HepG2 (cell line): ENCODE data around the gene CLEC3A. TPM values are rescaled to one million over a fixed set of nuclear protein-coding genes. Genes with fewer than 3 reads are reported as not detected.

Experiments
- CREBL2 ChIP-seq: sonication (generic); formaldehyde crosslinking; IDR thresholded peaks from 2 replicates; pipeline ENCODE4 v1.8.1; 2023; ENCODE audit warnings: missing genetic modification reagents, mild to moderate bottlenecking, borderline replicate concordance
- HNF4G ChIP-seq, 2 experiments: sonication (generic) in 1 of 2; formaldehyde crosslinking in 1 of 2; IDR thresholded peaks; 2 replicates each; pipeline versions ENCODE4 v1.4.0 to v1.6.1; 2011 to 2020; ENCODE audit warnings: borderline replicate concordance in 2 of 2, low read depth in 2 of 2, mild to moderate bottlenecking in 2 of 2, low read length in 1 of 2, missing genetic modification reagents in 1 of 2, moderate library complexity in 1 of 2
- IRX3 ChIP-seq: sonication (generic); formaldehyde crosslinking; IDR thresholded peaks from 2 replicates; pipeline ENCODE4 v1.8.1; 2023; ENCODE audit warnings: mild to moderate bottlenecking, low read depth, missing genetic modification reagents, borderline replicate concordance
- KAT8 ChIP-seq: IDR thresholded peaks from 2 replicates; pipeline ENCODE4 v1.6.1; 2016; ENCODE audit warnings: missing genetic modification reagents, missing compliant biosample characterization
- KDM5A ChIP-seq: fragments of 200-600 bp; sonication (generic); IDR thresholded peaks from 2 replicates; pipeline ENCODE4 v1.7.0; 2018; ENCODE audit warnings: antibody characterized with exemption, mild to moderate bottlenecking, low read length, borderline replicate concordance
- LRRFIP1 ChIP-seq: sonication (generic); formaldehyde crosslinking; conservative IDR thresholded peaks from 2 replicates; pipeline ENCODE4 v1.4.0; 2020; ENCODE audit warnings: missing genetic modification reagents
- PHF21A ChIP-seq: sonication (generic); formaldehyde crosslinking; IDR thresholded peaks from 2 replicates; pipeline ENCODE4 v1.5.0; 2020; ENCODE audit warnings: mild to moderate bottlenecking, missing genetic modification reagents
- PPARG ChIP-seq: conservative IDR thresholded peaks from 2 replicates; pipeline ENCODE4 v1.6.1; 2016; ENCODE audit warnings: missing biosample characterization, missing genetic modification reagents
- RFXAP ChIP-seq: sonication (generic); formaldehyde crosslinking; IDR thresholded peaks from 2 replicates; pipeline ENCODE4 v1.4.0; 2020; ENCODE audit warnings: missing genetic modification reagents, borderline replicate concordance
- RNF2 ChIP-seq: fragments of 450-650 bp; conservative IDR thresholded peaks from 2 replicates; pipeline ENCODE4 v1.6.1; 2016; ENCODE audit warnings: low read depth
- ZBTB20 ChIP-seq: sonication (generic); formaldehyde crosslinking; IDR thresholded peaks from 2 replicates; pipeline ENCODE4 v1.8.1; 2023; ENCODE audit warnings: missing genetic modification reagents, low read depth, mild to moderate bottlenecking, borderline replicate concordance
- ZNF136 ChIP-seq: sonication (generic); formaldehyde crosslinking; IDR thresholded peaks from 2 replicates; pipeline ENCODE4 v1.8.1; 2022; ENCODE audit warnings: low read depth, mild to moderate bottlenecking, moderate library complexity, missing genetic modification reagents
- ZNF234 ChIP-seq: sonication (generic); formaldehyde crosslinking; conservative IDR thresholded peaks from 2 replicates; pipeline ENCODE4 v1.5.1; 2020; ENCODE audit warnings: mild to moderate bottlenecking, missing genetic modification reagents
- ZNF24 ChIP-seq: fragments of 450-650 bp; IDR thresholded peaks from 2 replicates; pipeline ENCODE4 v1.6.1; 2017; ENCODE audit warnings: antibody characterized with exemption, mild to moderate bottlenecking
- ZNF335 ChIP-seq: sonication (generic); formaldehyde crosslinking; IDR thresholded peaks from 2 replicates; pipeline ENCODE4 v1.4.0; 2020; ENCODE audit warnings: missing genetic modification reagents
- ZNF549 ChIP-seq: sonication (generic); formaldehyde crosslinking; IDR thresholded peaks from 2 replicates; pipeline ENCODE4 v1.5.0; 2020; ENCODE audit warnings: missing genetic modification reagents
- ZNF576 ChIP-seq: sonication (generic); formaldehyde crosslinking; IDR thresholded peaks from 2 replicates; pipeline ENCODE4 v1.4.0; 2020; ENCODE audit warnings: mild to moderate bottlenecking, missing genetic modification reagents
- ZNF772 ChIP-seq: sonication (generic); formaldehyde crosslinking; IDR thresholded peaks from 2 replicates; pipeline ENCODE4 v1.5.0; 2020; ENCODE audit warnings: mild to moderate bottlenecking, missing genetic modification reagents
- polyA plus RNA-seq, 8 experiments: library from polyadenylated mRNA; depleted of rRNA in 3 of 8; stranded (reverse) in 7 of 8; unstranded in 1 of 8; fragments of >200 nt; fragmentation: Illumina TruSeq in 4 of 8; extraction: Trizol in 4 of 8; gene quantifications; 2 replicates each; pipeline versions ENCODE4 v1.2.1 to v1.2.3, GENCODE V29; 2011 to 2016; ENCODE audit warnings: low read depth in 4 of 8, missing spikeins in 1 of 8, mixed read lengths in 1 of 8; ENCODE audit not compliant: insufficient read depth in 1 of 8
- total RNA-seq, 5 experiments: library from RNA; depleted of rRNA; stranded (reverse); fragments of >200 nt; fragmentation: Illumina TruSeq; extraction: Trizol; gene quantifications; 2 replicates each; pipeline ENCODE4 v1.2.3, GENCODE V29; 2016; ENCODE audit warnings: low read depth in 1 of 5
- TF ChIP-seq, protein P1 (sequence below): sonication (generic); formaldehyde crosslinking; IDR thresholded peaks from 2 replicates; pipeline ENCODE4 v1.5.0; 2020; ENCODE audit warnings: missing genetic modification reagents, mild to moderate bottlenecking, borderline replicate concordance
- TF ChIP-seq, protein P2 (sequence below): fragments of 450-650 bp; IDR thresholded peaks from 2 replicates; pipeline ENCODE4 v1.6.1; 2017
- TF ChIP-seq, protein P3 (sequence below): IDR thresholded peaks from 2 replicates; pipeline ENCODE4 v1.6.1; 2012; ENCODE audit warnings: low read depth, low read length, improper control_type of control experiment
- TF ChIP-seq, protein P4 (sequence below): sonication (generic); formaldehyde crosslinking; IDR thresholded peaks from 2 replicates; pipeline ENCODE4 v1.8.0; 2022; ENCODE audit warnings: missing genetic modification reagents, low read depth, mild to moderate bottlenecking, borderline replicate concordance

The CLEC3A gene
- total and polyA plus RNA-seq, 2 of the 13 experiments (the other 11 are each of a cell fraction or from before 2014, with no cell fraction given) = not detected

GRCh38 chr16:77998350-77999023 is 23.9 kb upstream of the CLEC3A start (continued):
- TF ChIP-seq, protein P1, sequence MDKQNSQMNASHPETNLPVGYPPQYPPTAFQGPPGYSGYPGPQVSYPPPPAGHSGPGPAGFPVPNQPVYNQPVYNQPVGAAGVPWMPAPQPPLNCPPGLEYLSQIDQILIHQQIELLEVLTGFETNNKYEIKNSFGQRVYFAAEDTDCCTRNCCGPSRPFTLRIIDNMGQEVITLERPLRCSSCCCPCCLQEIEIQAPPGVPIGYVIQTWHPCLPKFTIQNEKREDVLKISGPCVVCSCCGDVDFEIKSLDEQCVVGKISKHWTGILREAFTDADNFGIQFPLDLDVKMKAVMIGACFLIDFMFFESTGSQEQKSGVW (CRISPR knock-in tag) = no peak
- no peak for TF ChIP-seq ZNF772 (CRISPR knock-in tag)
- no peak for TF ChIP-seq RNF2
- peak; percentile 14; the same call in 1 of the 2 replicates for TF ChIP-seq ZNF24
- TF ChIP-seq, protein P2, sequence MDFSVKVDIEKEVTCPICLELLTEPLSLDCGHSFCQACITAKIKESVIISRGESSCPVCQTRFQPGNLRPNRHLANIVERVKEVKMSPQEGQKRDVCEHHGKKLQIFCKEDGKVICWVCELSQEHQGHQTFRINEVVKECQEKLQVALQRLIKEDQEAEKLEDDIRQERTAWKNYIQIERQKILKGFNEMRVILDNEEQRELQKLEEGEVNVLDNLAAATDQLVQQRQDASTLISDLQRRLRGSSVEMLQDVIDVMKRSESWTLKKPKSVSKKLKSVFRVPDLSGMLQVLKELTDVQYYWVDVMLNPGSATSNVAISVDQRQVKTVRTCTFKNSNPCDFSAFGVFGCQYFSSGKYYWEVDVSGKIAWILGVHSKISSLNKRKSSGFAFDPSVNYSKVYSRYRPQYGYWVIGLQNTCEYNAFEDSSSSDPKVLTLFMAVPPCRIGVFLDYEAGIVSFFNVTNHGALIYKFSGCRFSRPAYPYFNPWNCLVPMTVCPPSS = no peak
- no peak for TF ChIP-seq ZNF576 (CRISPR knock-in tag)
- TF ChIP-seq LRRFIP1 (CRISPR knock-in tag) = no peak
- TF ChIP-seq KAT8 = no peak
- TF ChIP-seq ZNF335 = no peak
- TF ChIP-seq, protein P3, sequence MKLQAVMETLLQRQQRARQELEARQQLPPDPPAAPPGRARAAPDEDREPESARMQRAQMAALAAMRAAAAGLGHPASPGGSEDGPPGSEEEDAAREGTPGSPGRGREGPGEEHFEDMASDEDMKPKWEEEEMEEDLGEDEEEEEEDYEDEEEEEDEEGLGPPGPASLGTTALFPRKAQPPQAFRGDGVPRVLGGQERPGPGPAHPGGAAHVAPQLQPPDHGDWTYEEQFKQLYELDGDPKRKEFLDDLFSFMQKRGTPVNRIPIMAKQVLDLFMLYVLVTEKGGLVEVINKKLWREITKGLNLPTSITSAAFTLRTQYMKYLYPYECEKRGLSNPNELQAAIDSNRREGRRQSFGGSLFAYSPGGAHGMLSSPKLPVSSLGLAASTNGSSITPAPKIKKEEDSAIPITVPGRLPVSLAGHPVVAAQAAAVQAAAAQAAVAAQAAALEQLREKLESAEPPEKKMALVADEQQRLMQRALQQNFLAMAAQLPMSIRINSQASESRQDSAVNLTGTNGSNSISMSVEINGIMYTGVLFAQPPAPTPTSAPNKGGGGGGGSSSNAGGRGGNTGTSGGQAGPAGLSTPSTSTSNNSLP = 0 out of 2 replicates have a peak, but pooled peaks have one; percentile 35
- no peak for TF ChIP-seq ZNF549 (CRISPR knock-in tag)
- no peak for TF ChIP-seq ZNF234 (CRISPR knock-in tag)
- TF ChIP-seq CREBL2 = no peak
- TF ChIP-seq PPARG (CRISPR knock-in tag) = 0 out of 2 replicates have a peak, but pooled peaks have one; percentile 24
- no peak for TF ChIP-seq ZBTB20
- no peak for TF ChIP-seq RFXAP (CRISPR knock-in tag)
- TF ChIP-seq, protein P4, sequence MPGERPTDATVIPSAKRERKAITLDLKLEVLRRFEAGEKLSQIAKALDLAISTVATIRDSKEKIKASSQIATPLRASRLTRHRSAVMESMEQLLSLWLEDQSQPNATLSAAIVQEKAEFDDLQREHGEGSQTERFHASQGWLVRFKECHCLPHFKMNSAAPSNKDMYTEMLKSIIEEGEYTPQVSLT = no peak
- no peak for TF ChIP-seq PHF21A (CRISPR knock-in tag)
- TF ChIP-seq IRX3 (CRISPR knock-in tag) = no peak
- no peak for TF ChIP-seq KDM5A
- 0 out of 2 replicates have a peak, but pooled peaks have one; percentile 32 for TF ChIP-seq HNF4G (IDR thresholded peaks at IDR 0.05; ENCODE audit: borderline replicate concordance, low read depth, low read length)
- TF ChIP-seq HNF4G (CRISPR knock-in tag; IDR thresholded peaks at IDR 0.05; ENCODE audit: borderline replicate concordance, low read depth) = no peak; the same call in 1 of the 2 replicates
- no peak for TF ChIP-seq ZNF136 (CRISPR knock-in tag)
